ENCODE measurements around the gene DNAH14. TPM values are rescaled to one million over a fixed set of nuclear protein-coding genes. Genes with fewer than 3 reads are reported as not detected.

The DNAH14 gene
- total and polyA plus RNA-seq, 2 of the 4 experiments (the other 2 are of a cell fraction) = 2.7 to 3.6 TPM

- H3K36me3 ChIP-seq (ENCODE audit: control insufficient read depth, insufficient read depth, low read length) = no peaks in the 10 kb centered on the region
- no peak overlapping the region for H4K91ac ChIP-seq (ENCODE audit: insufficient read depth, low read depth, low read length)
- H2BK5ac ChIP-seq (ENCODE audit: low read depth, low read length, poor library complexity, severe bottlenecking) = no peak overlapping the region
- no peaks in the 10 kb centered on the region for H3K4me1 ChIP-seq (ENCODE audit: control insufficient read depth, insufficient read depth, low read length)
- CTCF ChIA-PET = no interaction called here
- H3K9ac ChIP-seq (ENCODE audit: low read depth, low read length) = no peak overlapping the region
- H2AK5ac ChIP-seq (ENCODE audit: low read depth, low read length) = no peak overlapping the region
- H2AFZ ChIP-seq (replicated peaks; ENCODE audit: low read length, poor library complexity) = no peak overlapping the region
- intact Hi-C loops (cut with micrococcal nuclease) = no loop called here
- no peak overlapping the region for H3K18ac ChIP-seq (ENCODE audit: low read depth, low read length)
- POLR2A ChIA-PET (ENCODE audit: unreplicated experiment) = no interaction called here
- no peak overlapping the region for H3K56ac ChIP-seq (ENCODE audit: extremely low read depth, insufficient read depth, low read length)
- H3K4me2 ChIP-seq (ENCODE audit: low read depth, low read length) = no peak overlapping the region
- H3K27ac ChIP-seq (ENCODE audit: insufficient read depth, low read length) = no peak overlapping the region
- H3K79me1 ChIP-seq (ENCODE audit: low read depth in 1 of 2, low read length in 2 of 2) = no peaks in the 10 kb centered on the region
- TF ChIP-seq MAFK (IDR thresholded peaks at IDR 0.05; ENCODE audit: low read depth, low read length) (no peak), NFE2L2 (IDR thresholded peaks at IDR 0.05; ENCODE audit: low read depth, low read length) (no peak), POLR2A (IDR thresholded peaks at IDR 0.05; ENCODE audit: low read depth, low read length) (no peak), FOS (IDR thresholded peaks at IDR 0.05; ENCODE audit: low read depth, low read length) (no peak)
- H3K4me3 ChIP-seq (ENCODE audit: insufficient read depth, low read depth, low read length) = no peak overlapping the region
- DNase-seq (no peak), ATAC-seq (ENCODE audit: low read depth) (no peak)
- H4K8ac ChIP-seq (ENCODE audit: low read depth in 2 of 2, low read length in 2 of 2) = no peak overlapping the region
- no peak overlapping the region for H3K4ac ChIP-seq (ENCODE audit: low read depth, low read length)
- no peak overlapping the region for H3K23ac ChIP-seq (ENCODE audit: low read depth, low read length)
- dilution Hi-C loops (cut with HindIII; ENCODE audit: low sequenced_read_pairs, unreplicated experiment) = no loop called here
- no peak overlapping the region for H3K14ac ChIP-seq (replicated peaks; ENCODE audit: low read depth, low read length)
- no peak overlapping the region for H2BK120ac ChIP-seq (ENCODE audit: low read depth, low read length)
- peaks cover 4% of the 10 kb centered on the region; the same call in 1 of the 2 replicates for H3K9me3 ChIP-seq (ENCODE audit: control insufficient read depth, insufficient read depth, low read length)
- H2AK9ac ChIP-seq (replicated peaks; ENCODE audit: low read depth, low read length, poor library complexity) = no peak overlapping the region
- in situ Hi-C loops (cut with MboI; ENCODE audit: low sequenced_read_pairs) = no loop called here
- no peak overlapping the region for H4K5ac ChIP-seq (ENCODE audit: low read depth, low read length)
- peaks cover 1% of the 10 kb centered on the region for H3K27me3 ChIP-seq (ENCODE audit: control insufficient read depth, insufficient read depth, low read length)
- H2BK15ac ChIP-seq (ENCODE audit: low read depth, low read length) = no peak overlapping the region
- no peak overlapping the region for H2BK20ac ChIP-seq (ENCODE audit: low read depth, low read length)
- no TSS peak for BruUV-seq (replicated peaks)
- H3K9me1 ChIP-seq (ENCODE audit: insufficient read depth, low read length) = no peaks in the 10 kb centered on the region
- no peaks in the 10 kb centered on the region for H4K20me1 ChIP-seq (ENCODE audit: insufficient read depth, low read length)
Measured at GRCh38 chr1:224911217-224911616, 18.3 kb upstream of the DNAH14 start.

Data from IMR-90 (cell line).